HEK293 (cell line): ENCODE measurements around the gene PBXIP1.
A peak's percentile ranks its signal among the peaks of the same experiment; 100 is the strongest.

ENCODE experiments used
- BCL6B ChIP-seq: fragments of 450-650 bp; formaldehyde crosslinking; IDR thresholded peaks from 2 replicates; pipeline ENCODE4 v1.5.1; 2017; ENCODE audit warnings: missing biosample characterization, missing genetic modification characterization
- GLIS2 ChIP-seq: fragments of 450-650 bp; formaldehyde crosslinking; IDR thresholded peaks from 2 replicates; pipeline ENCODE4 v1.5.1; 2016; ENCODE audit warnings: missing biosample characterization, missing genetic modification characterization
- IKZF3 ChIP-seq: fragments of 450-650 bp; IDR thresholded peaks from 2 replicates; pipeline ENCODE4 v1.5.0; 2018; ENCODE audit warnings: missing biosample characterization, mild to moderate bottlenecking, missing genetic modification characterization, moderate library complexity
- KLF17 ChIP-seq: fragments of 450-650 bp; formaldehyde crosslinking; IDR thresholded peaks from 2 replicates; pipeline ENCODE4 v1.5.1; 2016; ENCODE audit warnings: missing biosample characterization, missing genetic modification characterization
- PBX3 ChIP-seq: sonication (generic); formaldehyde crosslinking; IDR thresholded peaks from 2 replicates; pipeline ENCODE4 v1.8.1; 2022; ENCODE audit warnings: mild to moderate bottlenecking, moderate library complexity, missing genetic modification reagents
- REST ChIP-seq: fragments of 450-650 bp; formaldehyde crosslinking; IDR thresholded peaks from 2 replicates; pipeline ENCODE4 v1.5.1; 2016; ENCODE audit warnings: missing biosample characterization, missing genetic modification characterization
- WT1 ChIP-seq: fragments of 450-650 bp; formaldehyde crosslinking; IDR thresholded peaks from 2 replicates; pipeline ENCODE4 v1.5.1; 2016; ENCODE audit warnings: missing biosample characterization, missing genetic modification characterization
- ZNF146 ChIP-seq: fragments of 450-650 bp; formaldehyde crosslinking; IDR thresholded peaks from 2 replicates; pipeline ENCODE4 v1.5.1; 2016; ENCODE audit warnings: missing biosample characterization, missing genetic modification characterization
- ZNF148 ChIP-seq: fragments of 450-650 bp; formaldehyde crosslinking; IDR thresholded peaks from 2 replicates; pipeline ENCODE4 v1.5.0; 2017; ENCODE audit warnings: missing biosample characterization, missing genetic modification characterization, borderline replicate concordance
- ZNF341 ChIP-seq: fragments of 450-650 bp; formaldehyde crosslinking; IDR thresholded peaks from 2 replicates; pipeline ENCODE4; 2016; ENCODE audit warnings: low read depth, missing biosample characterization, missing genetic modification characterization
- ZNF362 ChIP-seq: fragments of 450-650 bp; formaldehyde crosslinking; IDR thresholded peaks from 2 replicates; pipeline ENCODE4 v1.5.1; 2016; ENCODE audit warnings: missing biosample characterization, missing genetic modification characterization
- ZNF416 ChIP-seq: fragments of 450-650 bp; formaldehyde crosslinking; IDR thresholded peaks from 2 replicates; pipeline ENCODE4 v1.5.1; 2016; ENCODE audit warnings: missing biosample characterization, missing genetic modification characterization
- ZNF518A ChIP-seq: fragments of 450-650 bp; formaldehyde crosslinking; conservative IDR thresholded peaks from 2 replicates; pipeline ENCODE4 v1.5.1; 2016; ENCODE audit warnings: low read depth, missing biosample characterization, missing genetic modification characterization
- ZNF530 ChIP-seq: fragments of 450-650 bp; formaldehyde crosslinking; IDR thresholded peaks from 2 replicates; pipeline ENCODE4 v1.5.1; 2016; ENCODE audit warnings: low read depth, missing biosample characterization, missing genetic modification characterization
- ZNF558 ChIP-seq: fragments of 450-650 bp; formaldehyde crosslinking; IDR thresholded peaks from 2 replicates; pipeline ENCODE4 v1.5.1; 2016; ENCODE audit warnings: missing biosample characterization, missing genetic modification characterization
- ZNF561 ChIP-seq: fragments of 450-650 bp; IDR thresholded peaks from 2 replicates; pipeline ENCODE4 v1.5.1; 2018; ENCODE audit warnings: missing biosample characterization, missing genetic modification characterization, borderline replicate concordance
- ZNF624 ChIP-seq: fragments of 450-650 bp; formaldehyde crosslinking; IDR thresholded peaks from 2 replicates; pipeline ENCODE4 v1.5.1; 2017; ENCODE audit warnings: missing biosample characterization, missing genetic modification characterization
- ZNF664 ChIP-seq: fragments of 450-650 bp; formaldehyde crosslinking; IDR thresholded peaks from 2 replicates; pipeline ENCODE4 v1.5.1; 2016; ENCODE audit warnings: missing biosample characterization, missing genetic modification characterization
- ZSCAN18 ChIP-seq: fragments of 450-650 bp; formaldehyde crosslinking; IDR thresholded peaks from 2 replicates; pipeline ENCODE4 v1.5.1; 2016; ENCODE audit warnings: missing biosample characterization, missing genetic modification characterization

The PBXIP1 gene

GRCh38 chr1:154961207-154962155 lies 5.6 kb upstream of the PBXIP1 start, which contains the start of gene PYGO2 (continued):
- 0 out of 2 replicates have a peak, but pooled peaks have one; percentile 12 for TF ChIP-seq ZNF518A
- no peak for TF ChIP-seq ZNF416 (tag by site-specific recombination)
- no peak for TF ChIP-seq ZNF561 (tag by site-specific recombination)
- peak; percentile 75 for TF ChIP-seq KLF17 (tag by site-specific recombination)
- TF ChIP-seq ZNF362 = no peak
- no peak for TF ChIP-seq ZNF148 (tag by site-specific recombination)
- TF ChIP-seq ZNF624 = no peak
- TF ChIP-seq BCL6B (tag by site-specific recombination) = no peak
- peak; percentile 49; the same call in 1 of the 2 replicates for TF ChIP-seq ZNF664 (tag by site-specific recombination)
- peak; percentile 19; the same call in 1 of the 2 replicates for TF ChIP-seq WT1
- TF ChIP-seq ZNF530 (tag by site-specific recombination) = no peak
- TF ChIP-seq GLIS2 (tag by site-specific recombination) = peak; percentile 98
- TF ChIP-seq PBX3 = 0 out of 2 replicates have a peak, but pooled peaks have one; percentile 59
- TF ChIP-seq ZNF146 (tag by site-specific recombination) = 0 out of 2 replicates have a peak, but pooled peaks have one; percentile 31
- TF ChIP-seq REST (tag by site-specific recombination) = no peak
- TF ChIP-seq ZSCAN18 (tag by site-specific recombination) = no peak; the same call in 1 of the 2 replicates
- peak; percentile 87 for TF ChIP-seq ZNF341 (tag by site-specific recombination)
- peak; percentile 23; the same call in 1 of the 2 replicates for TF ChIP-seq IKZF3 (tag by site-specific recombination)
- no peak for TF ChIP-seq ZNF558
